Measurements from ENCODE around the gene YBX1.

- TF ChIP-seq, protein P1, sequence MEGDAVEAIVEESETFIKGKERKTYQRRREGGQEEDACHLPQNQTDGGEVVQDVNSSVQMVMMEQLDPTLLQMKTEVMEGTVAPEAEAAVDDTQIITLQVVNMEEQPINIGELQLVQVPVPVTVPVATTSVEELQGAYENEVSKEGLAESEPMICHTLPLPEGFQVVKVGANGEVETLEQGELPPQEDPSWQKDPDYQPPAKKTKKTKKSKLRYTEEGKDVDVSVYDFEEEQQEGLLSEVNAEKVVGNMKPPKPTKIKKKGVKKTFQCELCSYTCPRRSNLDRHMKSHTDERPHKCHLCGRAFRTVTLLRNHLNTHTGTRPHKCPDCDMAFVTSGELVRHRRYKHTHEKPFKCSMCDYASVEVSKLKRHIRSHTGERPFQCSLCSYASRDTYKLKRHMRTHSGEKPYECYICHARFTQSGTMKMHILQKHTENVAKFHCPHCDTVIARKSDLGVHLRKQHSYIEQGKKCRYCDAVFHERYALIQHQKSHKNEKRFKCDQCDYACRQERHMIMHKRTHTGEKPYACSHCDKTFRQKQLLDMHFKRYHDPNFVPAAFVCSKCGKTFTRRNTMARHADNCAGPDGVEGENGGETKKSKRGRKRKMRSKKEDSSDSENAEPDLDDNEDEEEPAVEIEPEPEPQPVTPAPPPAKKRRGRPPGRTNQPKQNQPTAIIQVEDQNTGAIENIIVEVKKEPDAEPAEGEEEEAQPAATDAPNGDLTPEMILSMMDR (IDR thresholded peaks at IDR 0.05 in 8 of 11, conservative IDR thresholded peaks at IDR 0.05 in 3 of 11): no peak
- TF ChIP-seq POLR2AphosphoS5 (IDR thresholded peaks at IDR 0.05) (peak; percentile 86 to 89 (median 87)), POLR2A (IDR thresholded peaks at IDR 0.05) (no peak)
These were observed 717 bp downstream of the YBX1 start for GRCh38 chr1:42682739-42683531.

All from spleen (tissue), 7 donors.